Measurements from ENCODE around the gene SLX4IP. TPM values are rescaled to one million over a fixed set of nuclear protein-coding genes. Genes with fewer than 3 reads are reported as not detected.
A peak's percentile ranks its signal among the peaks of the same experiment; 100 is the strongest.

SLX4IP gene
- total and polyA plus RNA-seq, 10 donors: 2.8 to 9.0 (median 5.1) TPM

DNA sequence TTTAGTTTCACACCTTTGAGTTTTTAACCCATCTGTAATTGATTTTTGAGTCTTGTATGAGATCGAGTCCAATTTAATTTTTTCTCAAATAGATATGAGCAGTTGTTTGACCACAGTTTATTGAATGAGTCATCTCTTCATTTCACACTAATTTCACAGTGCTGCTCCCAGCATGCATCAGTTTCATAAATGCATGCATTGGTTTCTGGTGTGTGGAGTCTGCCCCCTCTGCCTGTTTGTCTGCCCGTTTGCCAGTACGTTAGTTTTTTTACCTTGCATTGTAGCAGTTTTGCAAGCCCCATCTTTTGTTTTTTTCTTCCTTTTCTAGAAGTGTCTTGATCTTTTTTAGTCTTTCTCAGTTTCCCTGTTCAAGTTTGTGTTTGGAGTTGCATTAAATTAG is 11.9 kb downstream of the SLX4IP start:
- DNase-seq: no peak
- TF ChIP-seq, protein P1, sequence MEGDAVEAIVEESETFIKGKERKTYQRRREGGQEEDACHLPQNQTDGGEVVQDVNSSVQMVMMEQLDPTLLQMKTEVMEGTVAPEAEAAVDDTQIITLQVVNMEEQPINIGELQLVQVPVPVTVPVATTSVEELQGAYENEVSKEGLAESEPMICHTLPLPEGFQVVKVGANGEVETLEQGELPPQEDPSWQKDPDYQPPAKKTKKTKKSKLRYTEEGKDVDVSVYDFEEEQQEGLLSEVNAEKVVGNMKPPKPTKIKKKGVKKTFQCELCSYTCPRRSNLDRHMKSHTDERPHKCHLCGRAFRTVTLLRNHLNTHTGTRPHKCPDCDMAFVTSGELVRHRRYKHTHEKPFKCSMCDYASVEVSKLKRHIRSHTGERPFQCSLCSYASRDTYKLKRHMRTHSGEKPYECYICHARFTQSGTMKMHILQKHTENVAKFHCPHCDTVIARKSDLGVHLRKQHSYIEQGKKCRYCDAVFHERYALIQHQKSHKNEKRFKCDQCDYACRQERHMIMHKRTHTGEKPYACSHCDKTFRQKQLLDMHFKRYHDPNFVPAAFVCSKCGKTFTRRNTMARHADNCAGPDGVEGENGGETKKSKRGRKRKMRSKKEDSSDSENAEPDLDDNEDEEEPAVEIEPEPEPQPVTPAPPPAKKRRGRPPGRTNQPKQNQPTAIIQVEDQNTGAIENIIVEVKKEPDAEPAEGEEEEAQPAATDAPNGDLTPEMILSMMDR (IDR thresholded peaks at IDR 0.05 in 8 of 11, conservative IDR thresholded peaks at IDR 0.05 in 3 of 11): no peak
- no peak for TF ChIP-seq POLR2AphosphoS5 (IDR thresholded peaks at IDR 0.05)
- no peak for TF ChIP-seq POLR2A (IDR thresholded peaks at IDR 0.05)
- Histone ChIP-seq H3K9me3 (no peaks in the 10 kb centered on the region), H3K4me3 (no peak overlapping the region), H3K27me3 (replicated peaks in 1 of 7) (no peaks in the 10 kb centered on the region), H3K4me1 (peaks cover 0 to 15% (median 10%) of the 10 kb centered on the region in 6 donors), H3K27ac (peak overlapping the region in 2 of 8 donors; percentile 11 to 34), H3K36me3 (no peaks in the 10 kb centered on the region)
- 11 to 33% (median 15%) methylated on average over 3 of the region's 3 CpGs for WGBS, 5 donors
- intact Hi-C loops (cut with DNase I; ENCODE audit: low total_unique reads): no loop called here

DNA sequence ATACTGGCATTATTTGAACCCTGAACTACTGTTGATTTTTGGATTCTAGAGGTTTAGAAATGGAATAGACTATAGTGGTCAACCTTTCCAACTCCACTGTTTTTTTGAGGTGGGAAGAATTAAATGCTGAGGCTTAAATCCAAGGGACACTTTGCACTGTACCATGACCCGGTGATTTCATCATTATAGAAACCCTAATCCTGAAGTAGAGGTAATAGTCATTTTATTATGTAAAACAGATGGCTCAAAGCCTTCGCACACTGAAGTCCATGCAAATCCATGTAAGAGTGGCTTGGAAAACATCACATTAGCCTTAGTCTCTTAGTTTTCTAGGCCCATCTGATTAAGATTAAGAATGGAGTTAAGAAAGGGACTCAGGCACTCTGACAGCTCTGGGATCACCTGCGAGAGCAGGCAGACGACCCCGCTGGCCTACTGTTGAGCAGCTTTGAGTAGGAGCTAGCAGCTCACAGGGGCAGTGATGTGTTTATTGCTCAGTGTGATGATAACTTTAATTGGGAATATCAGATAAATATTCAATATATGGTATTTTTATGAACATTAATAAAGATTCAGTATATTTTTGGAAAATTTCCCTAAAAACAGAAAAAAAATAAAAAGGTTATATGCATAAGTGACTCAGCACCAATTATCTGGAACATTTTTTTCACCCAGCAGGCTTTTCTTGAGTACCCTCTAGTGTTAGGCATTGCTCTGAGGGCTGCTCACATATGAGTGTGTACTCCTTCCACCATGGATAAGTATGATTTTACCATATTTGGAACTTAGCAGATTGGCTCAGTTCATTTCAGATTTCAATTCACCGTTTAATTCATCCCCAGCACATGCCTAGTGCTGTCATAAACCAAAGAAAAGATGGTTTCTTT is 13.4 kb downstream of the SLX4IP start:
- peaks cover 3 to 24% (median 19%) of the 10 kb centered on the region in 6 donors for H3K4me1 ChIP-seq
- no peaks in the 10 kb centered on the region for H3K27me3 ChIP-seq (replicated peaks in 1 of 7)
- intact Hi-C loops (cut with DNase I; ENCODE audit: low total_unique reads): no loop called here
- 90 to 98% (median 92%) methylated on average over 6 of the region's 6 CpGs for WGBS, 5 donors
- no peaks in the 10 kb centered on the region for H3K9me3 ChIP-seq
- no peak overlapping the region for H3K27ac ChIP-seq
- DNase-seq: no peak
- H3K36me3 ChIP-seq: no peaks in the 10 kb centered on the region
- TF ChIP-seq, protein P1 (IDR thresholded peaks at IDR 0.05 in 8 of 11, conservative IDR thresholded peaks at IDR 0.05 in 3 of 11): no peak
- TF ChIP-seq POLR2A (IDR thresholded peaks at IDR 0.05) (no peak), POLR2AphosphoS5 (IDR thresholded peaks at IDR 0.05) (no peak)
- H3K4me3 ChIP-seq: no peak overlapping the region

DNA sequence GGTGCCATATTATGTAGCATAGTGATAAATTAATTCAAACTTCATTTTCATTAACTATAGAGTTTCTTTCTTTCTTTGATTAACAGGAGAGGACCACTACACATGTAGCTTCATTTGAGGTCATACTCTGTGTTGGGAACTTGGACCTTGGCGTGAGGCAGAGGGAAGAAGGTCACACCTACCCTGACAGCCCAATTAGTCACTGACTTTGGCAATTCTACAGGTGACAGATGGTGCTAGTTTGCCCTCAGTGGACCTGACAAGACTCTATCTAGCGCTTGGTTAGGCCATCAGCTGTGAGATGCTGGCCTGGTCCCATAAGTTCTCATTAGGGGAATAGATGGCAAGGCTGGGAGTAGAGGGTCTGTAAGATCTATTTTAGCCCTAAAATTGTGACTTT is 14.2 kb downstream of the SLX4IP start:
- peaks cover 8 to 31% (median 25%) of the 10 kb centered on the region in 6 donors for H3K4me1 ChIP-seq
- TF ChIP-seq POLR2A (IDR thresholded peaks at IDR 0.05) (no peak), POLR2AphosphoS5 (IDR thresholded peaks at IDR 0.05) (no peak)
- TF ChIP-seq, protein P1 (IDR thresholded peaks at IDR 0.05 in 8 of 11, conservative IDR thresholded peaks at IDR 0.05 in 3 of 11): no peak
- H3K9me3 ChIP-seq: no peaks in the 10 kb centered on the region
- intact Hi-C loops (cut with DNase I; ENCODE audit: low total_unique reads): no loop called here
- no peak overlapping the region for H3K4me3 ChIP-seq
- no peak for DNase-seq
- no peaks in the 10 kb centered on the region for H3K27me3 ChIP-seq (replicated peaks in 1 of 7)
- 92 to 96% (median 94%) methylated on average over 2 of the region's 2 CpGs for WGBS, 5 donors
- no peak overlapping the region for H3K27ac ChIP-seq
- no peaks in the 10 kb centered on the region for H3K36me3 ChIP-seq

DNA sequence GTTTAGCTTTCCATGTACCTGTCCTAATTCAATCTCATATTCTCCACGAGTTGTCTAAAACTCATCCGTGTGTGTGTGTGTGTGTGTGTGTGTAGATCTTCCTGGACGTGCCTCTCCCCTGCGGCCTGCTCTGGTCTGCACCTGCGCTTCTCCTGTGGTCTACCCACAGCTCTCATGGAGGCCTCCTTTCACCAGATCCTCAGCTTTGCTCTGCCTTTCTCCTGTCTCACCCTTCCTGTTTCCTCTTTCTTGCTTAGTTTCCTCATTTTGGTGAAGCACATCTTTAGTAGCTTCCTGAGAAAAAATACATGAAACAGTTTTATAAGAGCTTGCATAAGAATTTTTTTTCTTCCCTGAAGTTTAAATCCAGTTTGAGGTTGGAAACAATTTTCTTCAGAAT is 18.1 kb downstream of the SLX4IP start:
- TF ChIP-seq, protein P1 (IDR thresholded peaks at IDR 0.05 in 8 of 11, conservative IDR thresholded peaks at IDR 0.05 in 3 of 11): no peak
- TF ChIP-seq POLR2AphosphoS5 (IDR thresholded peaks at IDR 0.05): peak in 2 of 3 donors; percentile 35 to 55
- DNase-seq: peak; percentile 84

More for the DNA sequence above, 18.1 kb downstream of the SLX4IP start:
- no peaks in the 10 kb centered on the region for H3K27me3 ChIP-seq (replicated peaks in 1 of 7)
- intact Hi-C loops (cut with DNase I; ENCODE audit: low total_unique reads): no loop called here
- H3K4me3 ChIP-seq: no peak overlapping the region
- H3K27ac ChIP-seq: peak overlapping the region in 6 of 8 donors; percentile 27 to 77 (median 54)
- H3K9me3 ChIP-seq: peaks cover 0 to 18% (median 11%) of the 10 kb centered on the region in 8 donors
- WGBS, 5 donors: 13 to 28% (median 21%) methylated on average over 5 of the region's 5 CpGs
- peaks cover 0 to 3% (median 0%) of the 10 kb centered on the region in 6 donors for H3K36me3 ChIP-seq
- H3K4me1 ChIP-seq: peaks cover 8 to 23% (median 17%) of the 10 kb centered on the region in 6 donors
